ENCODE results near the gene YARS1. TPM values are rescaled to one million over a fixed set of nuclear protein-coding genes. Genes with fewer than 3 reads are reported as not detected.
"Not testable (repeated sequence)": the region's sequence is repeated elsewhere in the genome, so short reads cannot be mapped to it uniquely, and the experiment has no call there.

The YARS1 gene
- total and polyA plus RNA-seq, 2 donors, result 41.7 to 64.2 TPM

GRCh38 chr1:32789356-32789755 lies 27.8 kb downstream of the YARS1 start:
- not testable (repeated sequence) for H3K4me3 ChIP-seq (ENCODE audit: low read length in 2 of 2); H3K4me1 ChIP-seq (ENCODE audit: control insufficient read depth in 2 of 2, insufficient read depth in 2 of 2, low read length in 2 of 2); H3K9me3 ChIP-seq (ENCODE audit: control insufficient read depth in 2 of 2, insufficient read depth in 1 of 2, low read length in 1 of 2); DNase-seq (ENCODE audit: low read depth in 6 of 9, low spot score in 9 of 9); H3K27ac ChIP-seq (ENCODE audit: low read depth in 1 of 2, low read length in 1 of 2); H3K27me3 ChIP-seq (ENCODE audit: control insufficient read depth in 2 of 2, insufficient read depth in 1 of 2, low read length in 1 of 2)
- peaks cover 30 to 70% of the 10 kb centered on the region in 2 donors for H3K36me3 ChIP-seq (ENCODE audit: control insufficient read depth in 2 of 2, insufficient read depth in 2 of 2, low read length in 1 of 2)
- WGBS, result 94% methylated on average over 2 of the region's 2 CpGs

DNA sequence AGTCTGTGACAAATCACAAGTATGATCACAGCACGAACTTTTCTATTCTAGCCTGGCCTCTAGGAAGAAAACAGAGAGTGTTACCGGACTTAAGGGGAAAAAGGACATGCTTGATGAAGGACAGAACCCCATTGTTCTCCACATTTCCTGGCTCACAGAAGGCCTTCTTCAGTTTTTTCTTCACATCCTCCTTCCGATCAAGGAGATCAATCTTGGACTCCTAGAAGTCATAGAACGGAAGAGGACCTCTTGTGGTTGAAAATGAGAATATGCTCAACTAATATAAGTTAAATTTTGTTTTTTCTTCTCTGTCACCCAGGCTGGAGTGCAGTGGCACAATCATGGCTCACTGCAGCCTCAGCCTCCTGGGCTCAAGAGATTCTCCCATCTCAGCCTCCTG lies 30.3 kb downstream of the YARS1 start:
- Histone ChIP-seq H3K9me3 (ENCODE audit: control insufficient read depth in 2 of 2, insufficient read depth in 1 of 2, low read length in 1 of 2) (no peaks in the 10 kb centered on the region), H3K36me3 (ENCODE audit: control insufficient read depth in 2 of 2, insufficient read depth in 2 of 2, low read length in 1 of 2) (peaks cover 43 to 73% of the 10 kb centered on the region in 2 donors), H3K4me3 (ENCODE audit: low read length in 2 of 2) (no peak overlapping the region), H3K4me1 (ENCODE audit: control insufficient read depth in 2 of 2, insufficient read depth in 2 of 2, low read length in 2 of 2) (no peaks in the 10 kb centered on the region), H3K27me3 (ENCODE audit: control insufficient read depth in 2 of 2, insufficient read depth in 1 of 2, low read length in 1 of 2) (no peaks in the 10 kb centered on the region), H3K27ac (ENCODE audit: low read depth in 1 of 2, low read length in 1 of 2) (no peak overlapping the region)
- DNase-seq (ENCODE audit: low read depth in 6 of 9, low spot score in 9 of 9), result no peak
- 94% methylated on average over 4 of the region's 4 CpGs for WGBS

- Histone ChIP-seq H3K27ac (ENCODE audit: low read depth in 1 of 2, low read length in 1 of 2) (no peak overlapping the region), H3K27me3 (ENCODE audit: control insufficient read depth in 2 of 2, insufficient read depth in 1 of 2, low read length in 1 of 2) (no peaks in the 10 kb centered on the region), H3K36me3 (ENCODE audit: control insufficient read depth in 2 of 2, insufficient read depth in 2 of 2, low read length in 1 of 2) (peaks cover 63 to 81% of the 10 kb centered on the region in 2 donors), H3K4me3 (ENCODE audit: low read length in 2 of 2) (no peak overlapping the region), H3K9me3 (ENCODE audit: control insufficient read depth in 2 of 2, insufficient read depth in 1 of 2, low read length in 1 of 2) (no peaks in the 10 kb centered on the region), H3K4me1 (ENCODE audit: control insufficient read depth in 2 of 2, insufficient read depth in 2 of 2, low read length in 2 of 2) (no peaks in the 10 kb centered on the region)
- no peak for DNase-seq (ENCODE audit: low read depth in 6 of 9, low spot score in 9 of 9)
- 98% methylated on average over 3 of the region's 3 CpGs for WGBS
Observed at GRCh38 chr1:32784817-32785216, 32.3 kb downstream of the YARS1 start.

GRCh38 chr1:32783851-32784250 lies 33.3 kb downstream of the YARS1 start:
- no peak overlapping the region for H3K4me3 ChIP-seq (ENCODE audit: low read length in 2 of 2)
- no peak overlapping the region for H3K27ac ChIP-seq (ENCODE audit: low read depth in 1 of 2, low read length in 1 of 2)
- H3K9me3 ChIP-seq (ENCODE audit: control insufficient read depth in 2 of 2, insufficient read depth in 1 of 2, low read length in 1 of 2), result no peaks in the 10 kb centered on the region
- WGBS, result over 99% methylated on average over 5 of the region's 5 CpGs
- peaks cover 71 to 85% of the 10 kb centered on the region in 2 donors for H3K36me3 ChIP-seq (ENCODE audit: control insufficient read depth in 2 of 2, insufficient read depth in 2 of 2, low read length in 1 of 2)
- H3K4me1 ChIP-seq (ENCODE audit: control insufficient read depth in 2 of 2, insufficient read depth in 2 of 2, low read length in 2 of 2), result no peaks in the 10 kb centered on the region
- no peak for DNase-seq (ENCODE audit: low read depth in 6 of 9, low spot score in 9 of 9)
- H3K27me3 ChIP-seq (ENCODE audit: control insufficient read depth in 2 of 2, insufficient read depth in 1 of 2, low read length in 1 of 2), result no peaks in the 10 kb centered on the region

GRCh38 chr1:32782086-32782485 lies 35.1 kb downstream of the YARS1 start:
- no peak overlapping the region for H3K4me3 ChIP-seq (ENCODE audit: low read length in 2 of 2)
- H3K27me3 ChIP-seq (ENCODE audit: control insufficient read depth in 2 of 2, insufficient read depth in 1 of 2, low read length in 1 of 2), result no peaks in the 10 kb centered on the region
- no peaks in the 10 kb centered on the region for H3K9me3 ChIP-seq (ENCODE audit: control insufficient read depth in 2 of 2, insufficient read depth in 1 of 2, low read length in 1 of 2)
- WGBS, result 96% methylated on average over 5 of the region's 5 CpGs
- H3K36me3 ChIP-seq (ENCODE audit: control insufficient read depth in 2 of 2, insufficient read depth in 2 of 2, low read length in 1 of 2), result peaks cover 61 to 85% of the 10 kb centered on the region in 2 donors
- no peak overlapping the region for H3K27ac ChIP-seq (ENCODE audit: low read depth in 1 of 2, low read length in 1 of 2)
- DNase-seq (ENCODE audit: low read depth in 6 of 9, low spot score in 9 of 9), result no peak
- H3K4me1 ChIP-seq (ENCODE audit: control insufficient read depth in 2 of 2, insufficient read depth in 2 of 2, low read length in 2 of 2), result no peaks in the 10 kb centered on the region

- Histone ChIP-seq H3K36me3 (ENCODE audit: control insufficient read depth in 2 of 2, insufficient read depth in 2 of 2, low read length in 1 of 2) (peaks cover 58 to 80% of the 10 kb centered on the region in 2 donors), H3K9me3 (ENCODE audit: control insufficient read depth in 2 of 2, insufficient read depth in 1 of 2, low read length in 1 of 2) (no peaks in the 10 kb centered on the region), H3K27ac (ENCODE audit: low read depth in 1 of 2, low read length in 1 of 2) (peak overlapping the region in 1 of 2 donors; percentile 65), H3K4me3 (ENCODE audit: low read length in 2 of 2) (no peak overlapping the region), H3K27me3 (ENCODE audit: control insufficient read depth in 2 of 2, insufficient read depth in 1 of 2, low read length in 1 of 2) (no peaks in the 10 kb centered on the region), H3K4me1 (ENCODE audit: control insufficient read depth in 2 of 2, insufficient read depth in 2 of 2, low read length in 2 of 2) (no peaks in the 10 kb centered on the region)
- WGBS, result 94% methylated on average over 8 of the region's 8 CpGs
- no peak for DNase-seq (ENCODE audit: low read depth in 6 of 9, low spot score in 9 of 9)
Observed at GRCh38 chr1:32780628-32781234, 36.4 kb downstream of the YARS1 start.

GRCh38 chr1:32780005-32780404 lies 37.2 kb downstream of the YARS1 start:
- H3K4me3 ChIP-seq (ENCODE audit: low read length in 2 of 2), result no peak overlapping the region
- peaks cover 62 to 86% of the 10 kb centered on the region in 2 donors for H3K36me3 ChIP-seq (ENCODE audit: control insufficient read depth in 2 of 2, insufficient read depth in 2 of 2, low read length in 1 of 2)
- H3K4me1 ChIP-seq (ENCODE audit: control insufficient read depth in 2 of 2, insufficient read depth in 2 of 2, low read length in 2 of 2), result no peaks in the 10 kb centered on the region
- no peaks in the 10 kb centered on the region for H3K9me3 ChIP-seq (ENCODE audit: control insufficient read depth in 2 of 2, insufficient read depth in 1 of 2, low read length in 1 of 2)
- no peaks in the 10 kb centered on the region for H3K27me3 ChIP-seq (ENCODE audit: control insufficient read depth in 2 of 2, insufficient read depth in 1 of 2, low read length in 1 of 2)
- no peak for DNase-seq (ENCODE audit: low read depth in 6 of 9, low spot score in 9 of 9)
- WGBS, result 94% methylated on average over 8 of the region's 8 CpGs
- no peak overlapping the region for H3K27ac ChIP-seq (ENCODE audit: low read depth in 1 of 2, low read length in 1 of 2)

- no peaks in the 10 kb centered on the region for H3K4me1 ChIP-seq (ENCODE audit: control insufficient read depth in 2 of 2, insufficient read depth in 2 of 2, low read length in 2 of 2)
- H3K9me3 ChIP-seq (ENCODE audit: control insufficient read depth in 2 of 2, insufficient read depth in 1 of 2, low read length in 1 of 2), result no peaks in the 10 kb centered on the region
- DNase-seq (ENCODE audit: low read depth in 6 of 9, low spot score in 9 of 9), result no peak
- H3K36me3 ChIP-seq (ENCODE audit: control insufficient read depth in 2 of 2, insufficient read depth in 2 of 2, low read length in 1 of 2), result peaks cover 63 to 86% of the 10 kb centered on the region in 2 donors
- 98% methylated on average over 5 of the region's 5 CpGs for WGBS
- H3K27me3 ChIP-seq (ENCODE audit: control insufficient read depth in 2 of 2, insufficient read depth in 1 of 2, low read length in 1 of 2), result no peaks in the 10 kb centered on the region
- H3K27ac ChIP-seq (ENCODE audit: low read depth in 1 of 2, low read length in 1 of 2), result no peak overlapping the region
- H3K4me3 ChIP-seq (ENCODE audit: low read length in 2 of 2), result no peak overlapping the region
Observed at GRCh38 chr1:32779242-32779641, 37.9 kb downstream of the YARS1 start.

GRCh38 chr1:32775640-32776337 lies 41.4 kb downstream of the YARS1 start:
- no peaks in the 10 kb centered on the region for H3K27me3 ChIP-seq (ENCODE audit: control insufficient read depth in 2 of 2, insufficient read depth in 1 of 2, low read length in 1 of 2)
- no peak overlapping the region for H3K27ac ChIP-seq (ENCODE audit: low read depth in 1 of 2, low read length in 1 of 2)
- H3K4me1 ChIP-seq (ENCODE audit: control insufficient read depth in 2 of 2, insufficient read depth in 2 of 2, low read length in 2 of 2), result peaks cover 0 to 3% of the 10 kb centered on the region in 2 donors
- 89% methylated on average over 13 of the region's 13 CpGs for WGBS
- no peak for DNase-seq (ENCODE audit: low read depth in 6 of 9, low spot score in 9 of 9)
- no peaks in the 10 kb centered on the region for H3K9me3 ChIP-seq (ENCODE audit: control insufficient read depth in 2 of 2, insufficient read depth in 1 of 2, low read length in 1 of 2)
- peaks cover 43 to 69% of the 10 kb centered on the region in 2 donors for H3K36me3 ChIP-seq (ENCODE audit: control insufficient read depth in 2 of 2, insufficient read depth in 2 of 2, low read length in 1 of 2)
- no peak overlapping the region for H3K4me3 ChIP-seq (ENCODE audit: low read length in 2 of 2)
